NCI-H1092 treated with DMSO at 0.1 percent for 48 hours (cell line): ENCODE results near the gene PSMA1.
"Not testable (repeated sequence)": the region's sequence is repeated elsewhere in the genome, so short reads cannot be mapped to it uniquely, and the experiment has no call there.

ENCODE experiments used
- DNase-seq: peaks from one replicate; lab custom pipeline; 2025; lab: John Stamatoyannopoulos, UW

The PSMA1 gene

DNA sequence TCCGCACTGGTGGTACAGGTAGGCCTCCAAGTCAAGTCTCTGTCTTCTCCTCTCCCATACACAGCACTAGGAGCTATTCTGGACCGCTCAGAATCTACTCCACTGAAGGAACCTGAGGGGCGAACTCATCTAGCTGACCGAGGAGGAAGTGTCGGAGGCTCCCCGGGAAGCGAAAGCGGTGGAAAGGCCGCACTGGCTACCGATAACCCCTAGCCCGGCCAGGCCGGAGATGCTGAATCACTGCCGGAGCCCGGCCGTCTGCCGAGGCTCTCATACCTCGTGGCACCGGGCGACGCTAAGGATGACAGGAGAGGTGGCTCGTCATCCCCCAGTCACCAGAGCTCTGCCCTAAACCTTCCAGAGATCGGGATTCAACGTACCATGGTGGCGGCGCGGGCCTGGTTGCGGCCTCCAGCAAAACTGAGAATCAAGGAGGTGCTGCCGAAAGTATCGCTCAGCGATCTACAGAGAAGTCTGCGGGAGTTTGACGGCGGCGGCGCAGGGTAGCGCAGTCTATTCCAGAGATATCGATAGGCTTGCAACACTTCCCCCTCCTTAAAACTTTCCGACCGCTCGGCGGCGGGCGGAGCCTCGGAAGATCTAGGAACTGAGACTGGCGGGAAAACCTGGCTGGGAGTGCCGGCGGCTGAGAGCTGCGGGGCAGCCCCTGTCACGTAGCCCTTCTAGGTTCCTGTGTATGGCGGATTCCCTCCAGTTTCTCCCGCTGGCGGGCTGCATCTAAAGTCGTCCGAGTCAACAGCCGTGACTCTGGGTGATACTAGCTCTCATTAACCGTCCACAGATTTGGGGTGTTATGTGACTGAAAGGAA lies at the start of gene PSMA1:
PSMA1 (minus strand) TSS at position 470 of the 830 bp plus-strand sequence; CDS start at position 383, 87 bp downstream.
- peak; percentile 97 for DNase-seq

DNA sequence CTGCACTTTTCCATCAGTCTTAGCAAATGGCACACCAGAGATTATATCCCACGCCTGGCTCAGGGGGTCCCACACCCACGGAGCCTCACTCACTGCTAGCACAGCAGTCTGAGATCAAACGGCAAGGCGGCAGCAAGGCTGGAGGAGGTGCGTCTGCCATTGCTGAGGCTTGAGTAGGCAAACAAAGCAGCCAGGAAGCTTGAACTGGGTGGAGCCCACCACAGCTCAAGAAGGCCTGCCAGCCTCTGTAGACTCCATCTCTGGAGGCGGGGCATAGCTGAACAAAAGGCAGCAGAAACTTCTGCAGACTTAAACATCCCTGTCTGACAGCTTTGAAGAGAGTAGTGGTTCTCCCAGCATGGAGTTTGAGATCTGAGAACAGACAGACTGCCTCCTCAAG lies 49.3 kb upstream of the PSMA1 start:
- not testable (repeated sequence) for DNase-seq

DNA sequence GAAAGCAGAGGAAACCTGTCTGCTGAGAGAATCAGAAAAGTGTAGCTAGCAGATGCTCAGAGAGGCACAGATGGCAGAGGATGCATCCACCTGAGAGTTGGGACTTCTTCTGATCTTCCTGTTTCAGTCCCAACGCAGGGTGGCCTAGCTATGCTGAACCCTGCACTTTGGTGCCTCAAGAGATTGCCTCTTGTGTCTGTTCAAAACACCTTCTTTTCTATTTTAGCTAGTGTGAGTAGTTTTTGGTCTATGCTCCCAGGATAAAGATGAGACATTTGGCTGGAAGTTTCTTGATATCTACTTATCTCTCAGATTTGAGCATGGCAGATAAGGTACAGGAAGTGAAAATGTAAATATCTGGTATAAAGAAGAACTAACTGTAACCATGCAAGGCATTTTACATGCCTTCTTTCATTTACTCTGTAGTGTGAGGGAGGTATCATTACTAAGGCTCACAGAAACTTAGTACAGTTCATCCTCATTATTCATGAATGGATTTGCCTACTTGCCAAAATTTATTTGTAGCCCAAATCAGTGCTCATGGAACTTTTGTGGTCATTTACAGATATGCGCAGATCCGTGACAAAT lies 47.0 kb upstream of the PSMA1 start:
- DNase-seq: no peak

DNA sequence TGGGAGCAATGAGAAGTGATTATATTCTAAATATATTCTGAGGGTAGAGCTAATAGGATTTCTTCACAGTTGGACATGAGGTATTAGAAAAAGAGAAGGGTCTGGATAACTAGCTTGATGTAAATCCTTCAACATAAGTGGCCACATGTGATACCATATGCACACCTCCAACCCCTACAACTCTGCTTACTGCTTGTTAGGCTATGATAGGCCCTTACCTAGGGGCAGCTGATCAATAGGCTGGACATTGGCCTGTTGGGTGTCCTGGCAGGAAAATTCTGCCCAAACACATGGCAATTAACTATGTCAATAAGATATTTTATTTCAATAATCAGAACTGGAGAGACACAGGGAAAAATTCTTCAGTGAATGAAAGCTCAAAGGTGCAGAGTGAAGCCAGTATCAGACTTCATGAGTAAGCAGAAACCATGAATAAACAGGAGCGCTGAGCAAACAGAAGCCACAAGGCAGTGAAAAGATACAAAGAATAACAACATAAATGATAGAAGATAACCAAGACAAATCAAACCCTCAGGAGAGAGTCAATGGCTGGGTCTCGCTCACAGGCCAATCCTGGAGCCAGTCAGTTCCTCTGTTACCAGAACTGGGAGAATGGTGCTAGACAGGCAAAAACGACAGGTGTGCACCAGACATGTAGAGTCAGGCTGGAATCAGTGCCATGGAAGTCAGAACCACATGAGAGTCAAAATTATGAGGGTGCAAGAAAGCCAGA lies 46.3 kb upstream of the PSMA1 start:
- DNase-seq: no peak

DNA sequence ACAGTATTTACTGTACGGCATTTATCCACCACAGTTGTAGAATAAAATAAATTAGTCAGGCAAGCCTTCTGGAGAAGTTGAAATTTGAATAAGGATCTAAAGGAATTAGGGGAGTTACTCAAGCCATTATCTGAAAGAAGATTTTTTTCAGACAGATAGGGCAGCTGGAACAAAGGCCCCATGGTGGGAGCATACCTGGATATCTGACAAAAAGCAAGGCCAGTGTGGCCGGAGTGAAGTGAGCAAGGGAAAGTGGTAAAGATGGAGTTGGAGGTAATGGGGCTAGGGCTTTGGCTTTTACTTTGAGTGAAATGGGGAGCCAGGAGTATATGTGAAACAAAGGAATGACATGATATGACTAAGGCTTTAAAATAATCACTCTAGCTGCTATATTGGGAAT lies 45.7 kb upstream of the PSMA1 start:
- DNase-seq: no peak

DNA sequence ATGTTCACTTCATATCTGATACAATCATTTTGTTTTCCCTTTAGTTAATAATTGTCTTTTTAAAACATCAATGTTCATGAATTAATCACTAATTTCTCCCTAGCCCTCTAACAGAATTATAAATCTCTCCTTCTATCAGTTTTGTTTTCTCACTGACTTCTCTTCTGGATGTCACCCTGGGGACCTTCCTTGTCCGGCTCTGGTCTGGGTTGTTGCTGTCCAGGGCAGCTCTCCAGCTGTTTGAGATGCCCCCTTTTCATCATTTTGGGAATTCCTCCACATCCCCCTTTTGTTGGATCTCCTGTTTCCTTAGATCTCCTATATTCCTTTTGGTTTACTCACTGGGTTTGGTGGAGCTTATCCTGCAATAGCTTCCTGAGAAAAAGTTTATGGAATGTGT lies 35.6 kb upstream of the PSMA1 start:
- DNase-seq: no peak

DNA sequence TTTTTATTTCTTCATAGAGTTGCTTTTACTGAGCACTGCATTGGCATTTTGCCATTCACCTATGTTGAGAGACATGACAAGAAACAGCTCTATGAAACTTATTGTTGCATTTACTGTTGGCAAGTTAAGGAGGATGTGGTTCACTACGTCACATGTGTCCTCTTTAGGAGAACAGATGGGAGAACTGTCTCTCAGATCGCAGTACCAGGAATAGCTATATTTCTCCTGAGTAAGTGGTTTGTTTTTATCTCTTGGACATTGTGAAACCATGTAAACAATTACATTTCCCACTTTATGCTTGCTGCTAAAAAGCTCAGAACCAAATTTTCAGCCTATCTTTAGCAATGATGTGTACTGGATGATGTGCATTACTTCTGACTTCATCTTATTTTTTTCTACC lies 34.8 kb upstream of the PSMA1 start:
- DNase-seq: no peak

DNA sequence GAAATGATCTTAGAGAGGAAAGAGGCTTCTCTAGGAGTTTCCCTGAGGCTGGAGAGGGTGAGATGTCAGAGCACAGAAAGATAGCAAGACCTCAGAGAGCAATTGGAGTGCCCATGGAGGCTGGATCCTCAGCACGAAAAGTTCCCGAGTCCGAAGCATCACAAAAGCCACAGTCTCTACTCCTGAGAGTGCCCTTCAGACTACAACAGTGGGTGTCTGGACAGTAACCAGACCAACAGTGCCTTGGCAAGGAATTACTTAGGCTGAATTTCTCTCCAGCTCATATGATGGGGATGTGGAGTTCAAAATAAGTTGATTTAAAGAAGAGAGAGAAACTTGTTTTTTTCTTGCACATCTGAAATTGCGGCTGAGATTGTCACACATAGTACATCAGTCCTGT lies 31.9 kb upstream of the PSMA1 start:
- DNase-seq: no peak

DNA sequence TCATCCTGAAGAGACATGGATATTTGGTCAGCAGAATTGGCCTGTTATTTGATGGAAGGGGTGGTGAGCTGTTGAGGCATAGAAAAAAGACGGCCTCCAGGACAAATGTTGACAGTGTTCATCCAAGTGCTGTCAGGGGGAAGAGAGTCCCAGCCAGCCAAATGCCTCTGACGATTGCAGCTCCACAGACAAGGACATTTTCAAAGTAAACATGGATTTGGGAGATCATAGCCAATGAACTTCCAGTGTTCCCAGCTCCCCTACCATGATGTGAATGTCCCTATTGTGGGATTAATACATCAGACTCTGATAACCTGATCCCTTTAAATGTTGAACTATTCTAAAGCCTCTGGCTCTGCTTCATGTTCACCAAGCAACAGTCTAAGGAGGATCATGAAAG lies 31.2 kb upstream of the PSMA1 start:
- DNase-seq: no peak

DNA sequence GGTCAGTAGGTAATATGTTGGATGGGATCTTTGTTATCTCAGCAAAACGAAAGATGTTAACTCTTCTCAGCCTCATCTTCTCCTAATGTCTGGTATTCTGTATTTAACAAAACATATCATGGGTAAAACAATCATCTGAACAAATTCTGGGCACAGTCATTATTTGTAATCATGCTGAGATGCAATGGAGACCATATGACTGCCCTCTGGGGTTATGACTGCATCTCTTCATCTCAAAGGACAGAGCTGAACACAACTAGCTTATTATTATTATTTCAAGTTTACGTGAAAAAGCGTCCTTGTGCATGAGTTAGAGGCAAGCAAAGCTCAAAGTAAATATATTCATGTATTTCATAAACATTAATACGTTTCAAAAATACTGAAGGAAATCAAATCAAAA lies 29.7 kb upstream of the PSMA1 start:
- DNase-seq: no peak

DNA sequence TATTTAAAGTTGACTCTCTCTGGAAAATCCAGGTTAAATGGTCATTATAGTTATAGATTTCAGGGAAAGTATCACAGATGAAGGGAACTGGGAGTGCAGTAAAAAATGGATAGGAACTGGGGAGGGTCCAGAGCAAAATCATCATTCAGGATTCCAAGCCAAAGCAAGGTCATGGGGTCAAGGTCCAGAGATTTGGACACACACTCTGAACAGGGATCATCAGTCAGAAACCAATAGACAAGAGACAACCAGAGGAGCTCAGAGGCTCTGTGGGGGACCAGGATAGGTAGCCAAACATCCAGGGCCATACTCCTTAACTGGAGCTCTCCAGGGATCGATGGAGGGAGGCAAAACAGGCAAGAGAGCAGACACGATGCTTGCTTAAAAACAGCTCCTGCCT lies 27.3 kb upstream of the PSMA1 start:
- DNase-seq: no peak

DNA sequence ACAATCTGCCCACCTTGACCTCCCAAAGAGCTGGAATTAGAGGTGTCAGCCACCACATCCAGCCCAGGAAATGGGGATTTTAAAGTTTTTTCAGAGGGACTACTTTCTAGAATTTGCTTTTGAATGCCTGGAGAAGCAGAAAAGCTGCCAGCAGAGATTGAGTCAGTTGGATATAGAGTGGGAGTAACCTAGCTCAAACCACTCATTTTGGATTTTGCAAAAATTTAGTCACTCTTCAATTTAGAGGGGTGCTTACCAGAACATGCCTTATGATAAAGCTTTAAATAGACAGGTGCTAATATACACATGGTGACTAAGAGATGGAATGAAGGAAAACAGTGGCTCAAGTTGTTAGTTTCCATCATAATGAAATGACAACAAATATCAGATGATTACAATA lies 26.5 kb upstream of the PSMA1 start:
- no peak for DNase-seq

DNA sequence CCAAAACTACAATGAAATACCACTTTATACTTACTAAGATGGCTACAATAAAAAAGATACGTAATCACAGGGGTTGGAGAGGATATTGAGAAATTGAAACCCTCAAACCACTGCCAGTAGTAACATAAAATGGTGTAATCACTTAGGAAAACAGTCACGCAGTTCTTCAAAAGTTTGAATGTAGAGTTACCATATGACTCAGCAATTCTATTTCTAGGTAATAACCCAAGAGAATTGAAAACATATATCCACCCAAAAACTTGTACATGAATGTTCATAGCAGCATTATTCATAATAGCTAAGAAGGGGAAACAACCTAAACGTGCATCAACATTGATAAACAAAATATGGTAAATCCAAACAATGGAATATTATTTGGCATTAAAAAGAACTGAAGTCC lies 24.4 kb upstream of the PSMA1 start:
- DNase-seq: no peak

DNA sequence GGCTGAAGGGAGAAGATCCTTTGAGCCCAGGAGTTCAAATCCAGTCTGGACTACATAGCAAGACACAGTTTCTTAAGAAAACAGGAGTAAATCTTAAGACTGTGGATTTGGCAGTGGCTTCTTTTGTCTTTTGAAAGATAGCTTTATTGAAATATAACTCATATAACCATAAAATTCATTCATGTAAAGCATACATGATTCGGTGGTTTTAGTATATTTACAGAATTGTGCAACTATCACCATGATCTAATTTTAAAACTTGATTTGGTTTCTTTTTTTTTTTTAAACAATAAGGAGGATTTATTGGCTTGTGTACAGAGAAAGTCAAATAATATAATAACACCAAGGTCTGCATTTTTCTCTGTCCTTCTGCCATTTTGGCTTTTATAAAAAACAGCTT lies 23.1 kb upstream of the PSMA1 start:
- DNase-seq: no peak

DNA sequence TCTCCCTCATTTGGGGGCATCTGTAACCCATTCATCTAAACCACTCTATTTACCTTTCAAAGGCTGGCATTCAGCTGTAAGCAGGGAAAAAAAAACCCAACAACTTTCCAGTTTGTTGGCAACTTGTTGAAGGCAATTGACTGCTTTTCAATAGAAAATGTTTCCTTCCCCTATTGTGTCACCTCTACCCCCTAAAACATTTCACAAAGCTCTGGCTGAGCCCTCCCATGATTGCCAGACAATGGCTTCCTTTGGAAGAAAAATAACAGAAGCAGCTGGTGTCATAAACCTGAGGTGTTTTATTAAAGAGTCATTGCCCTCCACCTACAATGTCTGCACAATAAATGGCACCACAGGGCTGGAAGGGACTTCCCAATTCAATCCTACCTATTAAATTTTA lies 22.1 kb upstream of the PSMA1 start:
- peak; percentile 70 for DNase-seq

DNA sequence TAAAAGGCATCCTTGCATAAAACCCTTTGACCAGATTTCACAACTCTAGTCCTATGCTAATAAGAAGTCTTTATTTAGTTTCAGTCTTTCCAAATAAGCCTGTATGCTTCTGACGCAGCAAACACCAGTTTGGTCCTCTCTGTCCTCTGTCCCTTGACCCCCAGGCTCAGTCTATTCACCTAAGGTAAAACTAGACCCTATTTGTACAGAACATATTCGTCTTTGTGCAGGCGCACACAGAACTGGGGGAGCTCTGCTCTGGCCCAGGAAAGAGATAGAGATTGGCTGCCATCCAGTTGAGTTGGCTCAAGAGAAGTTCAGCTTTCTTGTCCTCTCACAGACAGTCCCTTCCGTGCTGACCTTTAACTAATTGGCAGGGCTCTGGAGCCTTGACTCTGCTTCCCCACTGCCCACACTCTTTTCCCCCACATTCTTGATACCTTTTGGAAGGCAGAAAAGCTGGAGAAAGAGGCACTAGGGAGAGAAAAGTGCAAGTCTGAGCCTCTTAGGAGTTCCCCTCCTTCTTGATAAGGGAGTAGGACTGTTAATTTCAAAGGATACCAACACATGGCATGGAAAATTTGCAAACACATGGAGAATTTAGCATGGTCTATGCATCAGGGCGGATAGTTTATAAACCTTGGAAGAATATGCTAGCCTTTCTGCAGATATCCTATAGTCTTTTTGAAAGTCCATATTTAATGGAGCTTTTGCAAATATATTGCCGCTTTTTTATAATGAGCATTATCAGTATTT lies 21.2 kb upstream of the PSMA1 start:
- no peak for DNase-seq

DNA sequence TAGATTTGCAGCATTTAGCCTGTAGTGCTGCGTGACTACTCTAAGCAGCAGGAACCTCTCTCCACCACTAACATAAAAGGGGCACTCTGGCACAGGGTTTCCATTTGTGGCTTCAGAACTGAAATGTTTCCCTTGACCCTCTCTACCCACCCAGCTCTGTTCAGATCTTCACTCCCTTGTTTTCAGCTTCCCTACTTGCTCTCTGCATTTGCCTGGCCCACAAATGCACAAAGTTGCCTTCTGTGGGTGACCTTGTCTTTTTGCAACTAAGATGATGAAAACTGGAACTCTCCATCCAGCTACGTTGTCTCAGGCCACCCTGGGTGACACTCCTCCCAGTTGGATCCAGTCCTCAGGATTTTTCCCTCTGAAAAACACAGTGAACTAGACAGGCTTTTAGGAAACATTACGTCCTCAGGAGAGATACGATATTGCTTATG lies 19.8 kb upstream of the PSMA1 start:
- DNase-seq: no peak

DNA sequence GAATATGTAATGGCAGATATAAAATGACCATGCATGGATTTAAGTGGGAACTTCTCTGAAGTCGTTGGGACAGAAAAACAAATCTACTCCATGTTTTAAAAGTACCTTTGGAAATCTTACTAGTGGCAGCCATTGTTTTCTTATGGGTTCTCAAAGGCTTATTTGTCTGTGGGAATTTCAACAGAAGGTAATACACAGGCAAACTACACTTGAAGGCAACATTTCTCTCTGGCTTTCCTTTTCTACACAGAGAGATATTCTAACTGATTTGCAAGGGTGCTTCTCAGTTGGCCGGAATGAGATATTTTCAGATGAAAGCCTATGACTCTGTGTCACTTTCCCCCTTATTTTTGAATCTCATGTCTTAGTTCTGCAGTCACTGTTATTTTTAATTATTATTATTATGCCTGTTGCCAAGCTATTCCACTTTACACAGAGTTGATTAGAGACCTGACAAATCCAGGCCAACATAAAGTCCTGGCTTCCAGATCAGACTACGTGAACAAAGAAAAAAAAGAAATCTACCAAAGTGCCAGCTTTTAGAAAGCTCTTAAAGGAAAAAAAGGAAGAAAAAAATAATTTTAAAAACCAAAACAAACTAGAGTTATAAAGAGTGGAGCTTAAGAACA lies 18.9 kb upstream of the PSMA1 start:
- no peak for DNase-seq

DNA sequence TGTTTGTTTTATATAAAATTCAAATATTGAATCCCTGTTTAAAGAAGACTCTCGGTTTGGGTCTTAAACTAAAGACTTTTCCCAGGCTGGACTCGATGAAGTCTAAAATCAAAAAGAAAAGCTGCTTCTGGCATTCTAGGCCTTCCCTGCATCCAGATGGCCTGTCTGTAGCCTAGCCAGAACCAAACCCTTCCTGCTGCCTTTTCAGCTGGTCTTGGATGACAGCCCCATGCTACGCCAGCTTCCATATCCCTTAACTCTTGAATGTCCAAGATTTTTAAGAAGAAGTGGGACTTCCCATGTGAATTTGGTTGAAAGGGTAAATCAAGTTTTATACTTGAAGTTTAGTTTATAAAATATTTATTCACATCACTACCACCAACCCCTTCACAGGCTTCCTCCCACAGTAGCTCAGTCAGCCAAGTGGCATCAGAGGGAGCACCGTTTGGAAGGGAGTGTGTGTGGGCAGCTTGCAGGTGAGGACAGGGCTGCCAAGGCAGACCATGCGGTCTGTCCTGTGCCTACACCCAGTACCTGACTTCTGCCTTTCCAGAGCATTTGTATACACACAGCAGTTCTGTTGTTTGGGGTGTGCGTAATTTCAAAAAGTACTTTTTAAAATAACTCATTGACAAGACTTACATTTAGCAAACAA lies 18.2 kb upstream of the PSMA1 start:
- no peak for DNase-seq

DNA sequence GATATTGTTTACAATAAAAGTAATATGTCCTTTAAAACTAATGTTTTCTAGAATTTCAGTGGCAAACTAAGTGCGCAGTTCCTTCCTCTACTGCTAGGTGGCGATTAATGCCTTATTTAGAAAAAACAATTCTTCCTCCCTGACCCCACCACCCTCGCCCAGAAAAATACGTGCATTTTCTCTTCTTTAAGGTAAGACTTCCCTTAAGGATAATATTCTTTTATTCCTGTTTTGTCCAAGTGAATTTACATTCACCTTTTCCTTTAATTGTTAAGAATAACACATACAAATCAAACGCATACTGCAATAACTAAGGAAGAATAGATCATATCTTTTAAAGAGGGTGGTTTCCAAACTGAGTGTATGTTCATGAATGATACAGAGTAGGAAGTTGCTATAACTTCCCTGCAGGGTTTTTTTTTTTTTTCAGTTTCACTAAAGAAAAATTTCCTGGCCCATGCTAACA lies 17.0 kb upstream of the PSMA1 start:
- peak; percentile 24 for DNase-seq

DNA sequence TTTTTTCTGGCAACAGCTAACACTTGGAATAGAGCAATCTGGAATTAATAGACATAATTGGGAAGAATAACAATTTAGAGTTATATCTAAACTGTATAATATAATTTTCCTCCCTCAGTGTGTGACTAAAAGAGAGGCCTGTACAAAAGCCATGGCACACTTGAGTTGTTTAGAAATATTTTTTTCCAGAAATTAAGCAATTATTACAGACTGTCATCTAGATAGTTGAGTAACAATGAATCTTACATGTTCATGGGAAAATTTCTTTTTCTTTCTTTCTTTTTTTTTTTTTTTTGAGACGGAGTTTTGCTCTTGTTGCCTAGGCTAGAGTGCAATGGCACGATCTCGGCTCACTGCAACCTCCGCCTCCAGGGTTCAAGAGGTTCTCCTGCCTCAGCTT lies 15.0 kb upstream of the PSMA1 start:
- not testable (repeated sequence) for DNase-seq
